Fibroblast of pulmonary artery (primary cell): Measurements from ENCODE around the gene FABP7.

ENCODE experiments used
- DNase-seq: peaks from one replicate; pipeline ENCODE4 v3.0.0-alpha.2; 2010; ENCODE audit warnings: low read depth
- H3K4me3 ChIP-seq: replicated peaks from 2 replicates; pipeline ENCODE4 v1.5.1; 2011; ENCODE audit warnings: low read depth, mild to moderate bottlenecking, control low read depth, low read length, moderate library complexity
- CTCF ChIP-seq: IDR thresholded peaks from 2 replicates; pipeline ENCODE4 v1.5.1; 2011; ENCODE audit warnings: mild to moderate bottlenecking, control low read depth, low read length, inconsistent platforms; ENCODE audit errors: missing control alignments

FABP7 gene

DNA sequence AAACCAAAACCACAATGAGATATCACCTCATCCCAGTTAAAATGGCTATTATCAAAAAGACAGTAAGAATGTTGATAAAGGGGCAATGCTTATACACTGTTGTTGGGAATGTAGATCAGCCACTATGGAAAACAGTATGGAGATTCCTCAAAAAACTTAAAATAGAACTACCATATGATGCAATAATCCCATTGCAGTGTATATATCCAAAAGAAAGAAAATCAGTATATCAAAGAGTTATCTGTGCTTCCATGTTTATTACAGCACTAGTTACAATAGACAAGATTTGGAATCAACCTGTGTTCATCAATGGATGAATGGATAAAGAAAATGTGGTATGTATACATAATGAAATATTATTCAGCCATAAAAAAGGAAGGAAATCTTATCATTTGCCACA is 3.5 kb upstream of the FABP7 start:
- no peak overlapping the region for H3K4me3 ChIP-seq
- no peak for TF ChIP-seq CTCF
- no peak for DNase-seq

- no peak overlapping the region for H3K4me3 ChIP-seq
- no peak for DNase-seq
Measured at GRCh38 chr6:122778302-122778701, 1.2 kb upstream of the FABP7 start.

GRCh38 chr6:122778985-122779661 is 393 bp upstream of the FABP7 start:
- DNase-seq: no peak
- TF ChIP-seq CTCF: no peak
- H3K4me3 ChIP-seq: no peak overlapping the region

More at GRCh38 chr6:122778302-122778701, 1.2 kb upstream of the FABP7 start:
- no peak for TF ChIP-seq CTCF

DNA sequence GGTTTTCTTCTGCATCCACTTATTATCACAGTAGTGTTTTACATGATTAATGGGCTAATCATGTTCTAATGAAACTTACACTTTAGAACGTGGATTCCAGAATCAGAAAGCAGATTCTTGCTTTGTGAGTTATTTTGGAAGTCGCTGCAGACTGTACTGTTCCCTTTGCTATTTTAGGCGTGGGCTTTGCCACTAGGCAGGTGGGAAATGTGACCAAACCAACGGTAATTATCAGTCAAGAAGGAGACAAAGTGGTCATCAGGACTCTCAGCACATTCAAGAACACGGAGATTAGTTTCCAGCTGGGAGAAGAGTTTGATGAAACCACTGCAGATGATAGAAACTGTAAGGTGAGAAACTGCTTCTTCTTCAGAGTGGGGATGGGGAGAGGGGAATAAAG is 598 bp downstream of the FABP7 start:
- H3K4me3 ChIP-seq: no peak overlapping the region
- no peak for DNase-seq
- no peak for TF ChIP-seq CTCF

DNA sequence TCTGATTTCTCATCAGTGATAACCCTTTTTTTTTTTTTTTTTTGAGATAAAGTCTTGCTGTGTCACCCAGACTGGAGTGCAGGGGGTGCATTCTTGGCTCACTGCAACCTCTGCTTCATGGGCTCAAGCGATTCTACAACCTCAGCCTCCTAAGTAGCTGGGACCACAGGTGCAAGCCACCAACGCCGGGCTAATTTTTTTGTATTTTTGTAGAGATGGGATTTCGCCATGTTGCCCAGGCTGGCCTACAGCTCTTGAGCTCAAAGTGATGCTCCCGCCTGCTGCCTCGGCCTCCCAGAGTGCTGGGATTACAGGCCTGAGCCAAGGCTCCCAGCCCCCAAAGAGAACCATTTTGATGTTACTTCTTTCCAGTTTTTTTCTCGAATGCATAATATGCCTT is 2.2 kb downstream of the FABP7 start:
- no peak overlapping the region for H3K4me3 ChIP-seq
- no peak for DNase-seq
- no peak for TF ChIP-seq CTCF

- TF ChIP-seq CTCF: no peak
- H3K4me3 ChIP-seq: no peak overlapping the region
- no peak for DNase-seq
Measured at GRCh38 chr6:122783401-122783800, 3.9 kb downstream of the FABP7 start.

DNA sequence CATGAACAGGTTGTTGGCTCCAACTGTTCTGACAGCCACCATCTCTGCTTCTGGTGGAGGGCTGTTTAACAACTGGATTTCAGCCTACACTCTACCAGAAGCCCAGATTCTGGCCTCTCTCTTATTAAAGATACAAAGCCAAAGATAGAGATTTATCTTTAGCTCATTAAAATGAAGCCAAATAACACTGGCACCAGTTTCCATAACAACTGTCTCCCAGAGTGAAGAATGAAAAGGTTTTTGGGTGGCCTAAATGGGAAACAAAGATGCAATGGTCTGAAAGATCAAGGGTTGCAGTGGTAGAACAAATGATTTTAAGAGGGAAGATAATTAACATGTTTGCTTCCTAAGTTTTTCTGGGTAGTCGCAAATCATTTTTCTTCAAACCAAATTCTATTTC is 6.4 kb downstream of the FABP7 start:
- H3K4me3 ChIP-seq: no peak overlapping the region
- TF ChIP-seq CTCF: no peak
- DNase-seq: no peak
